SK-N-SH (cell line): ENCODE data around the gene STAC3.

ENCODE experiments used
- CTCF ChIP-seq: fragments of 200-600 bp; sonication (generic); IDR thresholded peaks from 2 replicates; pipeline ENCODE4 v1.6.1; 2017; ENCODE audit warnings: antibody characterized with exemption, mild to moderate bottlenecking, moderate library complexity
- EZH2phosphoT487 ChIP-seq: fragments of 200-600 bp; sonication (generic); IDR thresholded peaks from 2 replicates; pipeline ENCODE4 v1.6.1; 2017; ENCODE audit warnings: low read depth, mixed run types, mild to moderate bottlenecking, antibody characterized with exemption, moderate library complexity, borderline replicate concordance
- FOXM1 ChIP-seq: IDR thresholded peaks from 2 replicates; pipeline ENCODE4 v1.4.0; 2012; ENCODE audit warnings: low read depth, mild to moderate bottlenecking
- GABPA ChIP-seq: IDR thresholded peaks from 2 replicates; pipeline ENCODE4 v1.4.0; 2012; ENCODE audit warnings: low read depth, mild to moderate bottlenecking
- MAX ChIP-seq: IDR thresholded peaks from 2 replicates; pipeline ENCODE4 v1.4.0; 2012; ENCODE audit warnings: low read depth
- PBX3 ChIP-seq: IDR thresholded peaks from 2 replicates; pipeline ENCODE4; 2012
- REST ChIP-seq: IDR thresholded peaks from 2 replicates; pipeline ENCODE4 v1.6.1; 2012; ENCODE audit warnings: mild to moderate bottlenecking, low read depth, low read length, moderate library complexity
- TCF12 ChIP-seq: IDR thresholded peaks from 2 replicates; pipeline ENCODE4 v1.4.0; 2012

- TF ChIP-seq MAX: no peak
- no peak for TF ChIP-seq REST
- TF ChIP-seq GABPA: no peak
- no peak for TF ChIP-seq CTCF
- no peak for TF ChIP-seq FOXM1
- TF ChIP-seq EZH2phosphoT487: no peak
- TF ChIP-seq TCF12: no peak
- TF ChIP-seq PBX3: no peak
These were observed 21.6 kb upstream of the STAC3 start for GRCh38 chr12:57272337-57273151.
